Activated CD8-positive, alpha-beta T cell treated with anti-CD3 and anti-CD28 coated beads, Interleukin-2, amount 10 ng/mL, durations not matched to agents 7 days and 5 days (primary cell): ENCODE data around the gene C4orf50. TPM values are rescaled to one million over a fixed set of nuclear protein-coding genes. Genes with fewer than 3 reads are reported as not detected.

Source experiments
- ATAC-seq: fragments of 150-1000 bp; cut with Tn5 transposase; one replicate; pipeline ENCODE4 v1.10.0; 2021; ENCODE audit warnings: moderate library complexity
- CTCF ChIA-PET: fragments of 350-600 bp; sonication (Branson Sonifier 250); formaldehyde crosslinking; loops from one replicate; lab custom pipeline; 2021; ENCODE audit warnings: antibody characterized with exemption; lab: Charles Lee
- POLR2A ChIA-PET: fragments of 350-600 bp; sonication (Branson Sonifier 250); formaldehyde crosslinking; loops from one replicate; lab custom pipeline; 2021; ENCODE audit warnings: antibody characterized with exemption; lab: Charles Lee
- DNase-seq: peaks from one replicate; pipeline ENCODE4 v3.0.0-alpha.2; 2020
- H3K27ac Mint-ChIP-seq: one replicate; pipeline ENCODE4 v1.8.0; 2021; ENCODE audit warnings: mild to moderate bottlenecking, mixed read lengths
- H3K27me3 Mint-ChIP-seq: one replicate; pipeline ENCODE4 v1.8.0; 2021; ENCODE audit warnings: low read depth, mixed read lengths
- H3K36me3 Mint-ChIP-seq: one replicate; pipeline ENCODE4 v1.8.0; 2021; ENCODE audit warnings: low read depth, mixed read lengths
- H3K4me1 Mint-ChIP-seq: one replicate; pipeline ENCODE4 v1.8.0; 2021; ENCODE audit warnings: low read depth, mixed read lengths
- H3K4me3 Mint-ChIP-seq: one replicate; pipeline ENCODE4 v1.8.0; 2021; ENCODE audit warnings: mild to moderate bottlenecking, mixed read lengths
- H3K9me3 Mint-ChIP-seq: one replicate; pipeline ENCODE4 v1.8.0; 2022; ENCODE audit warnings: mixed read lengths; ENCODE audit not compliant: insufficient read depth
- total RNA-seq, 2 experiments: library from RNA; stranded (reverse); gene quantifications; one replicate each; pipeline ENCODE4 v1.2.3, GENCODE V29; 2021

C4orf50 gene
- total RNA-seq, 2 experiments from 2014 or later = 0.13 to 0.24 TPM

- CTCF ChIA-PET = no interaction called here
- Mint-ChIP-seq H3K4me1 (no peaks in the 10 kb centered on the region), H3K36me3 (no peaks in the 10 kb centered on the region), H3K27ac (no peak overlapping the region), H3K27me3 (no peaks in the 10 kb centered on the region), H3K9me3 (no peaks in the 10 kb centered on the region), H3K4me3 (no peak overlapping the region)
- no peak for DNase-seq
- POLR2A ChIA-PET = no interaction called here
- ATAC-seq = no peak
These were observed 6.2 kb upstream of the C4orf50 start for GRCh38 chr4:6024313-6024960.

DNA sequence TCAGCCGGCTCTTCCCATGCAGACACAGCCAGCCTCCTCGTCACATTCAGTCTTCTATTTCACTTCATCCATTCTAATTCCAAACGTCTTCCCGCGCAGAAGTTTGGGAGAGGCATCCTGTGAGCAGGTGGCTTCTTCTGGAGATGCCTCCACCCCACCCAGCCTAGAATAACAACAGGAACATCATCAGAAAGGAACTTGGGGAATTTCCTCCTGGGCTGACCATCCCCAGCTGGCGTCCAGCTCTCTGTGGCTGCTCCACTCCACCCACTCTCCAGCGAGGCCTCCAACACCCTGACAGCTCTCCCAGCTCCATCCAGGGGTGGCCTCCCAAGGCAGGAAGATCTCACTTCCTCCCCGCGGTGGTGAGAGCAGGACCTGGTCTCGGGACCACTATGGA, 5.5 kb upstream of the C4orf50 start:
- H3K9me3 Mint-ChIP-seq = no peaks in the 10 kb centered on the region
- H3K4me1 Mint-ChIP-seq = no peaks in the 10 kb centered on the region
- no peak overlapping the region for H3K27ac Mint-ChIP-seq
- ChIA-PET CTCF (no interaction called here), POLR2A (no interaction called here)
- ATAC-seq (no peak), DNase-seq (no peak)
- no peak overlapping the region for H3K4me3 Mint-ChIP-seq
- H3K36me3 Mint-ChIP-seq = no peaks in the 10 kb centered on the region
- H3K27me3 Mint-ChIP-seq = no peaks in the 10 kb centered on the region

DNA sequence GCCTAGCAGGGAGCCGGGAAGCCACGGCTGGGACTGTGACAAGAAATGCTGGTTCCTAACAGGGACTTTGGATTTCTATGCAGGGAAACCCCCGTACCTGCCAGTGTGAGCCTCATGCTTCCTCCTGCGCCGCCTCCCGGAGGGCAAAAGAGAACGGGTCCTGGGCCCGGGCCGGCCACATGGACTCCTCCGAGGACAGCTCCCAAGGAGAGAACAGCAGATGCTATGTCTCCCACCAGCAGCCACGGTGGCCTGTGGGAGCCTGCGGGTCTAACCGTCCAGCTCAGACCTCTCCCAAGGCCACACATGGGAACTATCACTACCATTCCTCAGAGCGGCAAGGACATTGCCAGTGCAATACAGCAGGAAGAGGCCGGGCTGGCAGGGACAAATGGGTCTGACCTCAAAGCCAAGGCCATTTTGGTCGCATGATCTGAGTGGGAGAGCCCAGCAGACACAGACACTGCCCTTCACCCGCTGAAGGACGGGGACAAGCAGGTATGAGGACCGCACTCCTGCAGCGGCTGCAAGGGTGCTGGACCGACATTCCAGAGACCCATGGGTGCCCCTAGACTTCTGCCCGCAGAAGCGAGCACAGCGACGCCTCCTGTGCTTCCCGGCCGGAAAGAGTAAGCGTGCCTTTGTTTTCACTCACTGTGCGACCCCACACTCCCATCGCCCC, 4.5 kb upstream of the C4orf50 start:
- POLR2A ChIA-PET = no interaction called here
- no peak for DNase-seq
- H3K27me3 Mint-ChIP-seq = no peaks in the 10 kb centered on the region
- H3K36me3 Mint-ChIP-seq = no peaks in the 10 kb centered on the region
- no peaks in the 10 kb centered on the region for H3K4me1 Mint-ChIP-seq
- no peaks in the 10 kb centered on the region for H3K9me3 Mint-ChIP-seq
- H3K4me3 Mint-ChIP-seq = no peak overlapping the region
- no peak overlapping the region for H3K27ac Mint-ChIP-seq
- no peak for ATAC-seq
- CTCF ChIA-PET = no interaction called here

DNA sequence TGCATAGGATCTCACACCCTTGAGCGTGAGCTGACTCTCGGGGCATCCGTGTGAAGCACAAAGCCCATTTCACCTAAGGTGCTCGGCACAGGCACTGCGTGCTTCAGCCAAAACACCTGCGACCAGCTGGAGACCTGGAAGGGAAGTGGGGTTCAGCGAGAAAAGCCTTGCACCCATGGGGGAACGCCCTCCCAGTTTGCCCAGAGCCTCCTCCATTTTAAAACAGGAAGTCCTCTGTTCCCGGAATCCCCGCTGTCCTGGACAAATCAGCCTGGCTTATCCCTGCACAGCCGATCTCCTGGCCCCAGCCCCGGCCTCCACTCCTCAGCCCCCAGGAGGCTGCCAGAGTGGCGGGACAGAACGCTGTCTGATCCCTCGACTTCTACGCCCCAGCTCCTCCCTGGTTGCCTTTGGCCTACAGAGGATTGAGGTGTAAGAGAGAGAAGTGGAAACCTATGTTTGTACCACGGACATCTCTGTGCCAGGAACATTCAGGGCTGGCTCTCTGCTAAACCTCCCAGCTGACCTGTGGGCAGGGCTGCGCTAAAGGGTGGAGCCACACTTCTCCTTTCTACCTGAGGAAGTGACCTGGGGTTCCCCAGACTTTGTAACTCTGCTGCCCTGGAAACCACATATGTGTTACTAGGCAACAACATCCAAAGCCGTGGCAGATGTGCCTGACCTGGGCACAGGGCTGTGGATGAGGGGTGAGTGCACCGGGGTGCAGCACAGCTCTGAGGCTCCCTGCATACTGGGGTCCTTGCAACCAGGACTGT, 3.8 kb upstream of the C4orf50 start:
- ChIA-PET CTCF (no interaction called here), POLR2A (no interaction called here)
- no peak overlapping the region for H3K27ac Mint-ChIP-seq
- no peaks in the 10 kb centered on the region for H3K4me1 Mint-ChIP-seq
- no peaks in the 10 kb centered on the region for H3K27me3 Mint-ChIP-seq
- ATAC-seq (no peak), DNase-seq (no peak)
- no peaks in the 10 kb centered on the region for H3K9me3 Mint-ChIP-seq
- no peaks in the 10 kb centered on the region for H3K36me3 Mint-ChIP-seq
- H3K4me3 Mint-ChIP-seq = no peak overlapping the region

GRCh38 chr4:6020613-6021012, 2.4 kb upstream of the C4orf50 start:
- H3K27ac Mint-ChIP-seq = no peak overlapping the region

GRCh38 chr4:6019316-6020263, 1.4 kb upstream of the C4orf50 start:
- peak; percentile 48 for DNase-seq
- H3K27ac Mint-ChIP-seq = no peak overlapping the region

More at GRCh38 chr4:6020613-6021012, 2.4 kb upstream of the C4orf50 start:
- ChIA-PET POLR2A (no interaction called here), CTCF (interaction anchor here (0.9 to 2.3 kb wide), 2 partner anchors 23 to 32 kb away, joined by 3 to 7 read pairs; no protein-coding TSS in a partner anchor)
- no peak for ATAC-seq
- Mint-ChIP-seq H3K4me3 (no peak overlapping the region), H3K9me3 (no peaks in the 10 kb centered on the region), H3K36me3 (no peaks in the 10 kb centered on the region), H3K27me3 (no peaks in the 10 kb centered on the region), H3K4me1 (no peaks in the 10 kb centered on the region)
- DNase-seq = no peak

GRCh38 chr4:6017800-6018199, 431 bp downstream of the C4orf50 start:
- no peak overlapping the region for H3K4me3 Mint-ChIP-seq
- no peak overlapping the region for H3K27ac Mint-ChIP-seq
- CTCF ChIA-PET = interaction anchor here (1.6 kb wide), 1 partner anchor 18 kb away, joined by 3 read pairs; no protein-coding TSS in a partner anchor
- H3K27me3 Mint-ChIP-seq = no peaks in the 10 kb centered on the region
- no peaks in the 10 kb centered on the region for H3K4me1 Mint-ChIP-seq
- POLR2A ChIA-PET = no interaction called here
- ATAC-seq (no peak), DNase-seq (no peak)
- no peaks in the 10 kb centered on the region for H3K9me3 Mint-ChIP-seq
- H3K36me3 Mint-ChIP-seq = no peaks in the 10 kb centered on the region

More at GRCh38 chr4:6019316-6020263, 1.4 kb upstream of the C4orf50 start:
- no peaks in the 10 kb centered on the region for H3K4me1 Mint-ChIP-seq
- ATAC-seq = no peak
- no peak overlapping the region for H3K4me3 Mint-ChIP-seq
- ChIA-PET POLR2A (no interaction called here), CTCF (interaction anchor here (0.9 to 2.3 kb wide), 3 partner anchors 21 to 308 kb away, joined by 3 to 7 read pairs (median 4); no protein-coding TSS in a partner anchor)
- H3K36me3 Mint-ChIP-seq = no peaks in the 10 kb centered on the region
- no peaks in the 10 kb centered on the region for H3K9me3 Mint-ChIP-seq
- H3K27me3 Mint-ChIP-seq = no peaks in the 10 kb centered on the region

GRCh38 chr4:6017030-6017429, 1.2 kb downstream of the C4orf50 start:
- no peak for ATAC-seq
- DNase-seq = no peak
- Mint-ChIP-seq H3K4me1 (no peaks in the 10 kb centered on the region), H3K36me3 (no peaks in the 10 kb centered on the region), H3K9me3 (no peaks in the 10 kb centered on the region), H3K27me3 (no peaks in the 10 kb centered on the region), H3K27ac (no peak overlapping the region), H3K4me3 (no peak overlapping the region)
- ChIA-PET POLR2A (no interaction called here), CTCF (no interaction called here)

DNA sequence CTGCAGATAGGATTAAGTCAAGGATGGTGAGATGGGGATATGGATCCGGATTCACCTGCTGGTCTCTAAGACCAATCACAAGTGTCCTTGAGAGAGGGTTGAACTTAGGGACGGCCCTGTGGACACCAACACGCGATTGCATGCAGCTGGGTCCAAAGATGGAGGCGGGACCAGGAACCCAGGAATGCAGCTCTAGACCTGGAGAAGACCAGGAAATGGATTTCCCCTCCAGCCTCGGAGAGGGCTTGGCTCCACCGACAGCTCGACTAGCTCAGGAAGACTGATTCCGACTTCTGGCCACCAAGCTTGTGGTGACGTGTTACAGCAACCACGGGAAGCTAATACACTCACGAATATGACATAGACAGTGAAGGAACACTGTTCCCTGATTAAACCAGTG, 4.7 kb downstream of the C4orf50 start:
- ChIA-PET CTCF (interaction anchor here (1.0 kb wide), 1 partner anchor 15 kb away, joined by 3 read pairs; no protein-coding TSS in a partner anchor), POLR2A (no interaction called here)
- no peaks in the 10 kb centered on the region for H3K9me3 Mint-ChIP-seq
- H3K4me3 Mint-ChIP-seq = no peak overlapping the region
- H3K27ac Mint-ChIP-seq = no peak overlapping the region
- ATAC-seq = no peak
- peaks cover 12% of the 10 kb centered on the region for H3K27me3 Mint-ChIP-seq
- DNase-seq = no peak
- H3K36me3 Mint-ChIP-seq = no peaks in the 10 kb centered on the region
- H3K4me1 Mint-ChIP-seq = peaks cover 4% of the 10 kb centered on the region

GRCh38 chr4:6012200-6012599, 6.0 kb downstream of the C4orf50 start:
- H3K4me1 Mint-ChIP-seq = peaks cover 4% of the 10 kb centered on the region

GRCh38 chr4:6011686-6012085, 6.5 kb downstream of the C4orf50 start:
- H3K27me3 Mint-ChIP-seq = peaks cover 21% of the 10 kb centered on the region
- no peaks in the 10 kb centered on the region for H3K9me3 Mint-ChIP-seq
- DNase-seq (no peak), ATAC-seq (no peak)
- ChIA-PET POLR2A (no interaction called here), CTCF (interaction anchor here (1.1 to 3.2 kb wide), 2 partner anchors 14 to 169 kb away, joined by 3 to 27 read pairs; no protein-coding TSS in a partner anchor)
- no peak overlapping the region for H3K27ac Mint-ChIP-seq
- no peak overlapping the region for H3K4me3 Mint-ChIP-seq
- H3K4me1 Mint-ChIP-seq = peaks cover 4% of the 10 kb centered on the region
- no peaks in the 10 kb centered on the region for H3K36me3 Mint-ChIP-seq

More at GRCh38 chr4:6012200-6012599, 6.0 kb downstream of the C4orf50 start:
- Mint-ChIP-seq H3K4me3 (no peak overlapping the region), H3K36me3 (no peaks in the 10 kb centered on the region), H3K9me3 (no peaks in the 10 kb centered on the region), H3K27me3 (peaks cover 17% of the 10 kb centered on the region), H3K27ac (no peak overlapping the region)
- POLR2A ChIA-PET = no interaction called here
- ATAC-seq = no peak
- CTCF ChIA-PET = interaction anchor here (1.1 to 3.2 kb wide), 2 partner anchors 14 to 169 kb away, joined by 3 to 27 read pairs; no protein-coding TSS in a partner anchor
- DNase-seq = no peak
